Measurements from ENCODE around the gene PTPRN2. TPM values are rescaled to one million over a fixed set of nuclear protein-coding genes. Genes with fewer than 3 reads are reported as not detected.
"Not testable (repeated sequence)": the region's sequence is repeated elsewhere in the genome, so short reads cannot be mapped to it uniquely, and the experiment has no call there.

PTPRN2 gene
- polyA plus RNA-seq, 1 donor = 5.7 TPM

DNA sequence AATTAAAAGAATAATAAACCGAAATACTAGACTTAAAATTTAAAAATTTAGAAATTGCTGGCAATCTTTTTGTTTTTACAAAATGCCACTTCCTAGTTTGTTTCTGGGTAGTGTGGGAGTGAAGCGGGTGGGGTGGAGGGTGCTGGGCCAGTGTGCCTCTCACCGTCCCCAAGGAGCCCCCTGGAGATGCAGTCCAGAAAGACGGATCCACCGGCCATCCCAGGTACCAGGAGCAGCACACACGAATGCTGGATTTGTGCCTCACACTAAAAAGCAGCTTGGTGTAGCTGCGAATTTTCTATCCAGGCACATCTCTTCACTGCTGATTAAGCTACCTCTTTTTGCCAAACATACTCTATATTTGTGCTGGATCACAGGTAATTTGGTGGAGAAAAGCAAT, 632.7 kb downstream of the PTPRN2 start:
- DNase-seq = no peak

- no peak for DNase-seq
Observed at GRCh38 chr7:157952841-157953645, 634.6 kb downstream of the PTPRN2 start.

DNA sequence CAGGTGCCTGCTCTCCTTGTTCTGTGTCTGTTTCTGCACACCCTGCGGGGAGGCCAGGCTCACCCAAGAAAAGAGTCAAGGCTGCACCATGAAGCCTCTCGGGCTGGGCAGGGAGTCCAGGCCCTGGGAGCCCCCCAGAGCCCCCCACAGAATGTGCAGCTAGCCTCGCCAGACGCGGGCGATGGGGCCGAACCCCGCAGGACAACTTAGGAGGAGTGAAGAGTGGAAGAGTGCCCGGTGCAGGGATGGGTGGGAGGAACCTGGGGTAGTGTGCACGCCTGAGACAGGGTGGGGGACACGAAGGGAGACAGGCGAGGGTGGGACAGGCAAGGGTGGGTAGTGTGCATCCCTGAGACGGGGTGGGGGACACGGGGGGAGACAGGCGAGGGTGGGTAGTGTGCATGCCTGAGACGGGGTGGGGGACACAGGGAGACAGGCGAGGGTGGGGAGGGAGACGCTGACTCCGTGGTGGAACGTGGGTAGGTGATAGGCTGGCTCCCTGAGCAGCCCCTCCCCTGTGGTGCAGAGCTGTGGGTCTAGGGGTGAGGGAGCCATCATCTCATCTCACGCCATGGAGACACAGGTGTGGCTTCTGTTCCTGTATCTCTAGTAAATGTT, 635.5 kb downstream of the PTPRN2 start:
- no peak for DNase-seq

GRCh38 chr7:157951300-157952049, 636.1 kb downstream of the PTPRN2 start:
- no peak for DNase-seq

GRCh38 chr7:157949711-157950110, 637.9 kb downstream of the PTPRN2 start:
- DNase-seq = no peak

- DNase-seq = no peak
Observed at GRCh38 chr7:157947504-157947903, 640.1 kb downstream of the PTPRN2 start.

DNA sequence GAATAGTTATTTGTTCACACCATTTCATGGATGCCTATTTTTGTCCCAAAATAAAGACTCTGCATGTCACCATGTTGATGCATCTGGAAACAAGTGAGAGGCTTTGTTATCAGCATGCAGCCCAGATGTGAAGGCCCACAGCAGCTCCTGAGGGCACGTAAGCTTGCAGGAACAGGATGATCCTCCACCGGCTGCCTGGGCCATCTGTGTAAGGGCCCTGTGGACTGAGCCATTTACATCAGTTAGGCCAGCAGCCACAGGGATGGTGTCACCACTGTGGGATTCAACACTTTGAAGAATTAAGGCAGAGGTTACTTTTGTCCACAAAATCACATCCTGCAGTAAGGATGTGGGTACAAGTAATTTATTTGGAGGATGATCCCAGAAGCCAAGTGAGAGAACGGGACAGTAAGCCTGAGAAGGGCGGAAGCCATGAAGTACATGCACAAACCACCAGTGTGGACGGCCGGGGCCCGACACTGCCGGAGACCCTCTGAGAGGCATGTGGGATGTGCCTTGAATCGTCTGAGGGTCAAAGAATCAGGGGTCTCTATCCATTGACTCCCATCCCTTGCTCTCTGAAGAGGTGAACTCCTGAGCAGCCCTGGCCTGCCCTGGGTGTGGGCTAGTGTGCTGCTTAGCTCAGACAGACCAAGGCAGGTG, 641.1 kb downstream of the PTPRN2 start:
- DNase-seq = no peak

- no peak for DNase-seq
Observed at GRCh38 chr7:157945401-157945800, 642.2 kb downstream of the PTPRN2 start.

GRCh38 chr7:157944734-157945291, 642.8 kb downstream of the PTPRN2 start:
- DNase-seq = no peak

- no peak for DNase-seq
Observed at GRCh38 chr7:157944051-157944450, 643.6 kb downstream of the PTPRN2 start.

DNA sequence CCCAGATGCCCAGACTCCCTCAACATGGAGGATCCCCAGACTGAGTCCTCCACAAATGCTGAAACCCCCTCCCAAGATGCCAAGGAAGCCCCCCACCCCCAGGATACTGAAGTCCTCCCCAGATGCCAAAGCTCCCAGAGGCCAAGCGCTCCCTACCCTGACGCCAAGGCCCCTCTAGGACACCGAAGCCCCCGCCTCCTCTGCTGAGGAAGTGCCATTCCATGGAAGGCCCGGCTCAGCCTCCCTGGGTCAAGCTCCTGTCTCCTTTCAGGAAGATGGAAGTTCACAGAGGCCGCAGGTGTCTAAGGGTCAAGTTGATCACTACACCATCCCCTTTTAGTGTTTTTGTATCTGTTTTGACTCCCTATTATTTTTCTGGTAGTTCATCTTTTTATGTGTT, 644.1 kb downstream of the PTPRN2 start:
- DNase-seq = no peak

DNA sequence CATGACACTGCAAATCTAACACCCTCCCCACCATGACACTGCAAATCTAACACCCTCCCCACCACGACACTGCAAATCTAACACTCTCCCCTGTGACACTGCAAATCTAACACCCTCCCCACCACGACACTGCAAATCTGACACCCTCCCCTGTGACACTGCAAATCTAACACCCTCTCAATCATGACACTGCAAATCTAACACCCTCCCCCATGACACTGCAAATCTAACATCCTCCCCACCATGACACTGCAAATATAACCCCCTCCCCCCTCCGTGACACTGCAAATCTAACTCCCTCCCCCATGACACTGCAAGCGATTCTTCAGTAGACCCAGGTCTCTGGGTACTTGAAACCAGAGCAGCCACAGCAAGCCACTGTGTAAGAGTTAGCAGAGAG, 646.4 kb downstream of the PTPRN2 start:
- DNase-seq = no peak

DNA sequence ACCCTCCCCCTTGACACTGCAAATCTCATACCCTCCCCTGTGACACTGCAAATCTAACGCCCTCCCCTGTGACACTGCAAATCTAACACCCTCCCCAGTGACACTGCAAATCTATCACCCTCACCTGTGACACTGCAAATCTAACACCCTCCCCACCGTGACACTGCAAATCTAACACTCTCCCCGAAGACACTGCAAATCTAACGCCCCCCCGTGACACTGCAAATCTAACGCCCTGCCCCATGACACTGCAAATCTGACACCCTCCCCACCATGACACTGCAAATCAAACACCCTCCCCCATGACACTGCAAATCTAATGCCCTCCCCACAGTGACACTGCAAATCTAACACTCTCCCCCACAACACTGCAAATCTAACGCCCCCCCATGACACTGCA, 647.1 kb downstream of the PTPRN2 start:
- DNase-seq = no peak

- DNase-seq = no peak
Observed at GRCh38 chr7:157938211-157938610, 649.4 kb downstream of the PTPRN2 start.

- no peak for DNase-seq
Observed at GRCh38 chr7:157937406-157937805, 650.2 kb downstream of the PTPRN2 start.

GRCh38 chr7:157936976-157937375, 650.6 kb downstream of the PTPRN2 start:
- no peak for DNase-seq

DNA sequence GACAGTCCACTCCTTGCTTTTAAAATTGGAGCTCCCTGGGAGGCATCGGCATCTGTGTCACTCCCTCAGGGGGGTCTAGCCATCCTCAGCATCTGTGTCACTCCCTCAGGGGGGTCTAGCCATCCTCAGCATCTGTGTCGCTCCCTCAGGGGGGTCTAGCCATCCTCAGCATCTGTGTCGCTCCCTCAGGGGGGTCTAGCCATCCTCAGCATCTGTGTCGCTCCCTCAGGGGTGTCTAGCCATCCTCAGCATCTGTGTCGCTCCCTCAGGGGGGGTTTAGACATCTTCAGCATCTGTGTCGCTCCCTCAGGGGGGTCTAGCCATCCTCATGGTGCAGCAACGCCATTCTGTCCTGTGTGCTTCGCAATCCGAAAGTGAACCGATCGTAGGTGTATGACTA, 651.9 kb downstream of the PTPRN2 start:
- not testable (repeated sequence) for DNase-seq

- not testable (repeated sequence) for DNase-seq
Observed at GRCh38 chr7:157933219-157934155, 654.1 kb downstream of the PTPRN2 start.

GRCh38 chr7:157932498-157933218, 655.0 kb downstream of the PTPRN2 start:
- DNase-seq = no peak

DNA sequence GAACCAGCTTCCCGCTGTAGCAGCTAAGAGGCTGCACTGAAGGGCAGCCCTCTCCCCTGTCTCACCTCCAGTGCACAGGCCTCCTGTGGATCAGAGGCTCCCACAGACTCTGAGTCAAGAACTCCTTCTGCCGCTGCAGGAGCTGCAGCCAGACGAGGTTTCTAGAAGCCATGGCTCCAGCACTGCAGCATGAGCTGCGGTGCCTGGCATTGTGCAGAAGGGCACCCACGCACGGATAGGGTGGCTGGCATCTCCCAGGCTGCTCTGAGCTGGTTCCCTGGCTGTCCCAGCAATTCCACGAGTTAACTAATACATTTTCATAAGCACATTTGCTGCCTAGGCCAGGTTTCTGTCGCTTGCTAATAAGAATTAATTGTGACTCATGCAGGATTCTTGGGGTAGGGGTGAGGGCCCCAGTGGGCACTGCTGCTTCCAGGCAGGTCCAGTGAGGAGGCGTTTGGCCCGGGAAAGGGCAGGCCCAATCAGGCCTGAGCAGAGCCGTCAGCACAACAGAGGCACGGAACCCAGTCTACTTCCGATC, 656.6 kb downstream of the PTPRN2 start:
- DNase-seq = no peak

Data from left kidney (tissue), 2 donors.